Activated B cell treated with CpG ODN at 0.5 μM for 24 hours (primary cell): ENCODE measurements around the gene SMIM22. TPM values are rescaled to one million over a fixed set of nuclear protein-coding genes. Genes with fewer than 3 reads are reported as not detected.

Experiments used
- ATAC-seq: fragments of 200-7000 bp; cut with Tn5 transposase; one replicate; pipeline ENCODE4 v1.10.0; 2021; ENCODE audit warnings: low read depth, mild to moderate bottlenecking, moderate library complexity
- CTCF ChIA-PET: fragments of 350-600 bp; sonication (Branson Sonifier 250); formaldehyde crosslinking; loops from one replicate; lab custom pipeline; 2021; ENCODE audit warnings: antibody characterized with exemption; lab: Charles Lee
- POLR2A ChIA-PET: fragments of 350-600 bp; sonication (Branson Sonifier 250); formaldehyde crosslinking; loops from one replicate; lab custom pipeline; 2021; ENCODE audit warnings: antibody characterized with exemption; lab: Charles Lee
- DNase-seq: peaks from one replicate; pipeline ENCODE4 v3.0.0; 2022
- H3K27ac Mint-ChIP-seq: one replicate; pipeline ENCODE4 v1.8.0; 2020; ENCODE audit warnings: mixed read lengths
- H3K27me3 Mint-ChIP-seq: one replicate; pipeline ENCODE4 v1.8.0; 2021; ENCODE audit warnings: mixed read lengths
- H3K36me3 Mint-ChIP-seq: one replicate; pipeline ENCODE4 v1.8.0; 2021; ENCODE audit warnings: low read depth, mixed read lengths
- H3K4me1 Mint-ChIP-seq: one replicate; pipeline ENCODE4 v1.8.0; 2021; ENCODE audit warnings: mixed read lengths
- H3K4me3 Mint-ChIP-seq: one replicate; pipeline ENCODE4 v1.8.0; 2020; ENCODE audit warnings: mild to moderate bottlenecking, mixed read lengths
- H3K9me3 Mint-ChIP-seq: one replicate; pipeline ENCODE4 v1.8.0; 2020; ENCODE audit warnings: mixed read lengths
- CTCF ChIP-seq: fragments of 200-600 bp; IDR thresholded peaks from one replicate; pipeline ENCODE4 v1.8.0; 2022; ENCODE audit warnings: antibody characterized with exemption, mild to moderate bottlenecking
- intact Hi-C: fragments of 100-400 bp; cut with micrococcal nuclease; formaldehyde crosslinking; loops from one replicate; pipeline ENCODE4 v1.15.1; 2024
- total RNA-seq: library from RNA; stranded (reverse); gene quantifications from 2 replicates; pipeline ENCODE4 v1.2.3, GENCODE V29; 2022

Gene SMIM22
- total RNA-seq, 1 donor from 2014 or later: not detected

- H3K4me1 Mint-ChIP-seq: peaks cover 18% of the 10 kb centered on the region
Measured at GRCh38 chr16:4832698-4833343, 37.7 kb downstream of the SMIM22 start.

GRCh38 chr16:4833584-4833983, 38.4 kb downstream of the SMIM22 start:
- ChIA-PET POLR2A (interaction anchor here (0.9 to 2.1 kb wide), 2 partner anchors 12 to 14 kb away, joined by 4 to 14 read pairs; partner anchors contain the start of genes GLYR1 and UBN1), CTCF (no interaction called here)
- TF ChIP-seq CTCF: no peak
- H3K4me3 Mint-ChIP-seq: no peak overlapping the region
- no peaks in the 10 kb centered on the region for H3K27me3 Mint-ChIP-seq
- H3K4me1 Mint-ChIP-seq: peaks cover 18% of the 10 kb centered on the region
- intact Hi-C loops: no loop called here
- H3K27ac Mint-ChIP-seq: no peak overlapping the region
- ATAC-seq: peak; percentile 25
- DNase-seq: no peak
- peaks cover 77% of the 10 kb centered on the region for H3K36me3 Mint-ChIP-seq
- H3K9me3 Mint-ChIP-seq: no peaks in the 10 kb centered on the region

More at GRCh38 chr16:4832698-4833343, 37.7 kb downstream of the SMIM22 start:
- ChIA-PET CTCF (no interaction called here), POLR2A (interaction anchor here (0.9 to 2.1 kb wide), 2 partner anchors 11 to 14 kb away, joined by 4 to 14 read pairs; partner anchors contain the start of genes GLYR1 and UBN1)
- ATAC-seq: no peak
- Mint-ChIP-seq H3K4me3 (no peak overlapping the region), H3K9me3 (no peaks in the 10 kb centered on the region), H3K27ac (no peak overlapping the region), H3K27me3 (no peaks in the 10 kb centered on the region), H3K36me3 (peaks cover 76% of the 10 kb centered on the region)
- no peak for DNase-seq
- no peak for TF ChIP-seq CTCF
- intact Hi-C loops: no loop called here

- H3K4me3 Mint-ChIP-seq: no peak overlapping the region
- ATAC-seq (no peak), DNase-seq (no peak)
- no peaks in the 10 kb centered on the region for H3K27me3 Mint-ChIP-seq
- H3K4me1 Mint-ChIP-seq: peaks cover 18% of the 10 kb centered on the region
- H3K27ac Mint-ChIP-seq: no peak overlapping the region
- ChIA-PET CTCF (no interaction called here), POLR2A (no interaction called here)
- no peaks in the 10 kb centered on the region for H3K9me3 Mint-ChIP-seq
- H3K36me3 Mint-ChIP-seq: peaks cover 81% of the 10 kb centered on the region
- TF ChIP-seq CTCF: no peak
- intact Hi-C loops: no loop called here
Measured at GRCh38 chr16:4836727-4837126, 41.6 kb downstream of the SMIM22 start.

- no peak for DNase-seq
- H3K4me1 Mint-ChIP-seq: peaks cover 12% of the 10 kb centered on the region
- intact Hi-C loops: no loop called here
- H3K36me3 Mint-ChIP-seq: peaks cover 80% of the 10 kb centered on the region
- no peak for TF ChIP-seq CTCF
- H3K4me3 Mint-ChIP-seq: no peak overlapping the region
- no peak for ATAC-seq
- ChIA-PET CTCF (no interaction called here), POLR2A (interaction anchor here (0.7 kb wide), 1 partner anchor 121 kb away, joined by 3 read pairs; no protein-coding TSS in a partner anchor)
- H3K9me3 Mint-ChIP-seq: no peaks in the 10 kb centered on the region
- H3K27ac Mint-ChIP-seq: no peak overlapping the region
- H3K27me3 Mint-ChIP-seq: no peaks in the 10 kb centered on the region
Measured at GRCh38 chr16:4837733-4838501, 42.7 kb downstream of the SMIM22 start.

- H3K4me1 Mint-ChIP-seq: peaks cover 4% of the 10 kb centered on the region
- ATAC-seq (no peak), DNase-seq (no peak)
- no peak overlapping the region for H3K4me3 Mint-ChIP-seq
- no peaks in the 10 kb centered on the region for H3K9me3 Mint-ChIP-seq
- H3K36me3 Mint-ChIP-seq: peaks cover 84% of the 10 kb centered on the region
- CTCF ChIA-PET: no interaction called here
- intact Hi-C loops: no loop called here
- no peak overlapping the region for H3K27ac Mint-ChIP-seq
- no peaks in the 10 kb centered on the region for H3K27me3 Mint-ChIP-seq
- POLR2A ChIA-PET: interaction anchor here (1.4 kb wide), 1 partner anchor 38 kb away, joined by 3 read pairs; the partner anchor contains the start of gene ROGDI
- TF ChIP-seq CTCF: no peak
Measured at GRCh38 chr16:4839942-4840341, 44.8 kb downstream of the SMIM22 start.
